ENCODE data around the gene FAR1.

Gene FAR1

GRCh38 chr11:13778345-13778744 lies 109.9 kb downstream of the FAR1 start:
- TF ChIP-seq CTCF (IDR thresholded peaks at IDR 0.05; ENCODE audit: low read length) (no peak), EZH2 (IDR thresholded peaks at IDR 0.05; ENCODE audit: borderline replicate concordance, low read length) (no peak)
- no peak overlapping the region for H3K9ac ChIP-seq (ENCODE audit: low read length)
- H4K20me1 ChIP-seq (ENCODE audit: insufficient read depth, low read length), result no peaks in the 10 kb centered on the region
- no peaks in the 10 kb centered on the region for H3K27me3 ChIP-seq (ENCODE audit: insufficient read depth, low read length)
- H3K4me3 ChIP-seq (ENCODE audit: low read depth, low read length, poor library complexity, severe bottlenecking), result no peak overlapping the region
- H3K36me3 ChIP-seq (ENCODE audit: insufficient read depth, low read length), result no peaks in the 10 kb centered on the region
- H2AFZ ChIP-seq (ENCODE audit: low read length), result no peak overlapping the region
- H3K27ac ChIP-seq (ENCODE audit: low read depth, low read length, poor library complexity, severe bottlenecking), result no peak overlapping the region
- H3K79me2 ChIP-seq (ENCODE audit: insufficient read depth, low read length), result no peaks in the 10 kb centered on the region
- no peaks in the 10 kb centered on the region for H3F3A ChIP-seq (ENCODE audit: insufficient read depth, low read length)
- H3K4me2 ChIP-seq (ENCODE audit: low read length), result no peak overlapping the region
- H3K4me1 ChIP-seq (ENCODE audit: insufficient read depth, low read length, severe bottlenecking), result no peaks in the 10 kb centered on the region
- H3K9me2 ChIP-seq (ENCODE audit: low read depth, low read length), result no peaks in the 10 kb centered on the region
- no peaks in the 10 kb centered on the region for H3K9me3 ChIP-seq (ENCODE audit: low read length)

- H3K27me3 ChIP-seq (ENCODE audit: insufficient read depth, low read length), result no peaks in the 10 kb centered on the region
- H3K4me1 ChIP-seq (ENCODE audit: insufficient read depth, low read length, severe bottlenecking), result no peaks in the 10 kb centered on the region
- no peak overlapping the region for H2AFZ ChIP-seq (ENCODE audit: low read length)
Measured at GRCh38 chr11:13781153-13781552, 112.7 kb downstream of the FAR1 start.

More at GRCh38 chr11:13781153-13781552, 112.7 kb downstream of the FAR1 start:
- Histone ChIP-seq H3K27ac (ENCODE audit: low read depth, low read length, poor library complexity, severe bottlenecking) (no peak overlapping the region), H3K9me2 (ENCODE audit: low read depth, low read length) (no peaks in the 10 kb centered on the region), H3K4me2 (ENCODE audit: low read length) (no peak overlapping the region), H3K9ac (ENCODE audit: low read length) (no peak overlapping the region), H3K79me2 (ENCODE audit: insufficient read depth, low read length) (no peaks in the 10 kb centered on the region), H3K4me3 (ENCODE audit: low read depth, low read length, poor library complexity, severe bottlenecking) (no peak overlapping the region), H3K36me3 (ENCODE audit: insufficient read depth, low read length) (no peaks in the 10 kb centered on the region), H4K20me1 (ENCODE audit: insufficient read depth, low read length) (no peaks in the 10 kb centered on the region), H3K9me3 (ENCODE audit: low read length) (no peaks in the 10 kb centered on the region), H3F3A (ENCODE audit: insufficient read depth, low read length) (no peaks in the 10 kb centered on the region)
- no peak for TF ChIP-seq CTCF (IDR thresholded peaks at IDR 0.05; ENCODE audit: low read length)
- no peak for TF ChIP-seq EZH2 (IDR thresholded peaks at IDR 0.05; ENCODE audit: borderline replicate concordance, low read length)

Measured in OCI-LY1 (cell line).